Activated naive CD4-positive, alpha-beta T cell treated with anti-CD3 and anti-CD28 coated beads, Interleukin-2, amount 10 ng/mL, durations not matched to agents 7 days and 5 days (primary cell): ENCODE results near the gene IARS1.

Experiments used
- CTCF ChIA-PET: fragments of 350-600 bp; sonication (Branson Sonifier 250); formaldehyde crosslinking; loops from one replicate; lab custom pipeline; 2021; ENCODE audit warnings: antibody characterized with exemption; lab: Charles Lee
- DNase-seq: peaks from one replicate; pipeline ENCODE4 v3.0.0-alpha.2; 2020
- H3K27ac Mint-ChIP-seq: one replicate; pipeline ENCODE4 v1.8.0; 2021; ENCODE audit warnings: mild to moderate bottlenecking, moderate library complexity, mixed read lengths
- H3K27me3 Mint-ChIP-seq: one replicate; pipeline ENCODE4 v1.8.0; 2021; ENCODE audit warnings: mild to moderate bottlenecking, mixed read lengths
- H3K36me3 Mint-ChIP-seq: one replicate; pipeline ENCODE4 v1.8.0; 2021; ENCODE audit warnings: mixed read lengths
- H3K4me1 Mint-ChIP-seq: one replicate; pipeline ENCODE4 v1.8.0; 2021; ENCODE audit warnings: mixed read lengths
- H3K4me3 Mint-ChIP-seq: one replicate; pipeline ENCODE4 v1.8.0; 2021; ENCODE audit warnings: mild to moderate bottlenecking, moderate library complexity, mixed read lengths
- H3K9me3 Mint-ChIP-seq: one replicate; pipeline ENCODE4 v1.8.0; 2021; ENCODE audit warnings: mixed read lengths

The IARS1 gene

DNA sequence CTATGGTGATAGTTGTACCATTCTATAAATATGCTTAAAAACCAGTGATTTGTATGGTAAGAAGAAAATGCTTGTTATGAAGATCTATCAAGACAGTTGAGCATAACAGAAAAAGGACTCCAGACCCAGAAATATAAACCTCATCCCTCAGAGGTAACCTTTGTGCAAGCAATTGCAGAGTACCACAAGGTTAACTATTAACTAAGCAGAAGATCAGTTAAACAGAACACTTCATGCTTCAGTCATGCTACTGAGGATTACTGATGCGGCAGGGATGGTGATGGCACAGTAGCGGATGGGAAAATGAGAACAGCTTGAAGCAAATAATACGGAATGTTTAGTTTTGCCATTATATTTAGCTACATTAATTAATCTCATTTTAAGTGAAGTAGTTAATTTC is 45.5 kb downstream of the IARS1 start:
- Mint-ChIP-seq H3K4me3 (no peak overlapping the region), H3K27ac (no peak overlapping the region), H3K36me3 (peaks cover 66% of the 10 kb centered on the region), H3K27me3 (no peaks in the 10 kb centered on the region), H3K9me3 (no peaks in the 10 kb centered on the region), H3K4me1 (no peaks in the 10 kb centered on the region)
- DNase-seq = no peak
- CTCF ChIA-PET = no interaction called here

DNA sequence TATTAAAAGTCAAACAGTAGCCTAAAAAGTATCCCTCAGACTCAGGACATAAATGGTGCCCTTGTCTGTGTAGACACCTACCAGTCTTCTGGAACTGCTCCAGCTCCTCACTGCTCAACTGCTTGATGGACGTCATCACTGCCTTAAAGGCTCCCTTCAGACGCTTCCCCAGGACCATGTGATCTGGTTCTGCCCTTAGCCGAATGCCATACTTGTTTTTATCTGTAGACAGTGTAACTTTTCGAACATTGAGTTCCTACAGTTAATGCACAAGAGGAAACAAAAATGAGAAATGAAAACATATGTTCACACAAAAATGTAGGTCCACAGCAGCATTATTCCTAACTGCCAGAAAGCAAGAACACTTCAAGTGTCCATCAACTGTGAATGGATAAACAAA is 46.2 kb downstream of the IARS1 start:
- DNase-seq = no peak
- H3K27me3 Mint-ChIP-seq = no peaks in the 10 kb centered on the region
- H3K4me3 Mint-ChIP-seq = no peak overlapping the region
- H3K9me3 Mint-ChIP-seq = no peaks in the 10 kb centered on the region
- no peak overlapping the region for H3K27ac Mint-ChIP-seq
- no peaks in the 10 kb centered on the region for H3K4me1 Mint-ChIP-seq
- CTCF ChIA-PET = interaction anchor here (1.6 kb wide), 1 partner anchor 108 kb away, joined by 5 read pairs; no protein-coding TSS in a partner anchor
- peaks cover 68% of the 10 kb centered on the region for H3K36me3 Mint-ChIP-seq

DNA sequence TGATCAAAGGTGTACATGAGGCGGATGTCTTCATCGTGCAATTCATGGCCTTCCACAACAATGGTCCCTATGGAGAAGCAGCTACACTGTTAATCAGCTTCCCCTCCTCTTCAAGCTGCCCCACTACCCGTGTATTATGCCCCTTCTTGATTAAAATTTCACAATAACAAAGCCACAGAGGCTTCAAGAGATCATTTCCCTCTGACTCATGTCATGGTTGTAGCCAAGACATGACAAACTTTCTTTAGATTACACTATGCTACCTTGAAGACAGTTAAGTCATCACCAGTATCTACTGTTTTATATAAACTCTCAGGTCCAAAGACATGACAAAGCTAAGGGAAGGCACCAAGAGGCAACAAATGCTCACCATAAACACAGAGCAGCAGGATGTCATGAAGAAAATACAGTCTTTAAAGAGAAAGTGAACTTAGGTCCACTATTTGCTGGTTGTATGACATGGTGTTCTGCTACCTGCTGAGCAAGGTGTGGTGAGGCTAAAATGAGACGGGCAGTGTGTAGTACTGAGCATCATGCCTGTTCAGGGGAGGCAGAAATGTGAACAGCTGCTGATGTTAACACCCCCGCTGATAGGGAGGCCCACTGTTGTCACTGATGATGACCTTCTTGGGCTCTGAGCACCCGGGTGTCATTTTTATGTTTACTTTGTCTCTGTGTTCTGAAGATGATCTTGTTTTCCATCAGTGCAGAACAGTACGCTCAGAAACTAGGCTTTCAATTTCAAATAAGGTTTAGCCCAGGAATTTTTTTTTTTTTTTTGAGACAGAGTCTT is 48.3 kb downstream of the IARS1 start:
- CTCF ChIA-PET = no interaction called here
- no peak for DNase-seq
- Mint-ChIP-seq H3K9me3 (no peaks in the 10 kb centered on the region), H3K4me3 (no peak overlapping the region), H3K27me3 (no peaks in the 10 kb centered on the region), H3K27ac (no peak overlapping the region), H3K4me1 (no peaks in the 10 kb centered on the region), H3K36me3 (peaks cover 68% of the 10 kb centered on the region)
